OCI-M2 (cell line): ENCODE data around the gene CFAP53.
"Not testable (repeated sequence)": the region's sequence is repeated elsewhere in the genome, so short reads cannot be mapped to it uniquely, and the experiment has no call there.

ENCODE experiments used
- DNase-seq: peaks from one replicate; lab custom pipeline; 2025; ENCODE audit not compliant: unreplicated experiment; lab: John Stamatoyannopoulos, UW

The CFAP53 gene

GRCh38 chr18:50288348-50289107 is 22.2 kb upstream of the CFAP53 start:
- DNase-seq, result not testable (repeated sequence)

GRCh38 chr18:50287441-50288347 is 21.4 kb upstream of the CFAP53 start, which contains the start of gene CXXC1:
TSS of gene CXXC1 (minus strand) at chr18:50287692. CDS start at chr18:50287589, 103 bp downstream.
- peak; percentile 92 for DNase-seq

GRCh38 chr18:50287028-50287440 is 20.7 kb upstream of the CFAP53 start:
- DNase-seq, result no peak

- DNase-seq, result no peak
Observed at GRCh38 chr18:50286391-50287027, 20.2 kb upstream of the CFAP53 start.

- DNase-seq, result no peak
Observed at GRCh38 chr18:50285631-50286321, 19.5 kb upstream of the CFAP53 start.

GRCh38 chr18:50285071-50285470 is 18.8 kb upstream of the CFAP53 start:
- DNase-seq, result no peak

- no peak for DNase-seq
Observed at GRCh38 chr18:50284255-50284885, 18.1 kb upstream of the CFAP53 start.

GRCh38 chr18:50283469-50284209 is 17.3 kb upstream of the CFAP53 start:
- DNase-seq, result no peak

GRCh38 chr18:50282521-50283335 is 16.4 kb upstream of the CFAP53 start:
- DNase-seq, result no peak

- DNase-seq, result no peak
Observed at GRCh38 chr18:50281972-50282520, 15.8 kb upstream of the CFAP53 start.

GRCh38 chr18:50281295-50281971 is 15.1 kb upstream of the CFAP53 start, which contains the start of gene MBD1:
TSS of gene MBD1 (minus strand) at chr18:50281523. CDS start at chr18:50279992, 1,531 bp downstream.
- peak; percentile 78 for DNase-seq

- no peak for DNase-seq
Observed at GRCh38 chr18:50280707-50281294, 14.5 kb upstream of the CFAP53 start.

- DNase-seq, result no peak
Observed at GRCh38 chr18:50279752-50280151, 13.5 kb upstream of the CFAP53 start.

GRCh38 chr18:50277942-50278341 is 11.6 kb upstream of the CFAP53 start:
- no peak for DNase-seq

- no peak for DNase-seq
Observed at GRCh38 chr18:50276452-50276851, 10.2 kb upstream of the CFAP53 start.

- DNase-seq, result no peak
Observed at GRCh38 chr18:50275503-50276036, 9.3 kb upstream of the CFAP53 start.

- DNase-seq, result no peak
Observed at GRCh38 chr18:50274941-50275340, 8.6 kb upstream of the CFAP53 start.
